Endothelial cell of umbilical vein (primary cell): ENCODE results near the gene MYD88. TPM values are rescaled to one million over a fixed set of nuclear protein-coding genes. Genes with fewer than 3 reads are reported as not detected.
"Not testable (repeated sequence)": the region's sequence is repeated elsewhere in the genome, so short reads cannot be mapped to it uniquely, and the experiment has no call there.

Experiments
- BruUV-seq: library from RNA; stranded (reverse); fragments of 400-500 nt; replicated peaks from 2 replicates; lab custom pipeline; 2021; lab: Mats Ljungman, UMichigan
- CTCF ChIA-PET: fragments of 300-600, 350-600 bp; sonication (Branson Sonifier 250); formaldehyde crosslinking; loops from one replicate; lab custom pipeline; 2021; ENCODE audit warnings: antibody characterized with exemption, inconsistent platforms; lab: Charles Lee
- POLR2A ChIA-PET: fragments of 300-600, 350-600 bp; sonication (Branson Sonifier 250); formaldehyde crosslinking; loops from one replicate; lab custom pipeline; 2021; ENCODE audit warnings: antibody characterized with exemption, inconsistent platforms; lab: Charles Lee
- DNase-seq: peaks from one replicate; pipeline ENCODE4 v3.0.0-alpha.2; 2011; ENCODE audit warnings: low read depth, low spot score
- FAIRE-seq: peaks from 2 replicates; lab custom pipeline; 2011; peaks lifted over from hg19 to GRCh38; lab: Jason Lieb, UNC
- H2AFZ ChIP-seq: 2 replicates; pipeline ENCODE4 v1.6.0; 2012; ENCODE audit warnings: low read depth, low read length, control low read depth, inconsistent platforms
- H3K27ac ChIP-seq: 2 replicates; pipeline ENCODE4 v1.5.1; 2011; ENCODE audit warnings: low read depth, mild to moderate bottlenecking, control low read depth, low read length, moderate library complexity; ENCODE audit not compliant: insufficient read depth
- H3K27me3 ChIP-seq, 2 experiments: 2 replicates each; pipeline versions ENCODE4 v1.6.0 to v1.6.1; 2011; ENCODE audit warnings: low read length in 2 of 2, mixed read lengths in 1 of 2; ENCODE audit not compliant: control insufficient read depth in 2 of 2, insufficient read depth in 2 of 2
- H3K36me3 ChIP-seq, 2 experiments: 2 replicates in 1 of 2; 3 replicates in 1 of 2; pipeline ENCODE4 v1.5.1; 2011; ENCODE audit warnings: low read length in 2 of 2, mild to moderate bottlenecking in 1 of 2, moderate library complexity in 1 of 2; ENCODE audit not compliant: control insufficient read depth in 2 of 2, insufficient read depth in 2 of 2; ENCODE audit errors: extremely low read depth in 1 of 2
- H3K4me1 ChIP-seq: 3 replicates; pipeline ENCODE4 v1.5.1; 2011; ENCODE audit warnings: mild to moderate bottlenecking, low read length; ENCODE audit not compliant: control insufficient read depth, insufficient read depth; ENCODE audit errors: extremely low read depth
- H3K4me2 ChIP-seq: 2 replicates; pipeline ENCODE4 v1.6.1; 2011; ENCODE audit warnings: low read length, control low read depth, mixed read lengths; ENCODE audit not compliant: insufficient read depth
- H3K4me3 ChIP-seq, 3 experiments: fragments of 200-600 bp in 1 of 3; sonication (generic), shearing (Covaris generic) in 1 of 3; replicated peaks in 1 of 3; 2 replicates each; pipeline ENCODE4 v1.5.1; 2011 to 2016; ENCODE audit warnings: control low read depth in 3 of 3, low read length in 3 of 3, mild to moderate bottlenecking in 2 of 3, inconsistent platforms in 1 of 3, low read depth in 1 of 3, moderate library complexity in 1 of 3; ENCODE audit not compliant: insufficient read depth in 1 of 3
- H3K79me2 ChIP-seq: 2 replicates; pipeline ENCODE4 v1.6.0; 2012; ENCODE audit warnings: low read length, inconsistent platforms; ENCODE audit not compliant: control insufficient read depth, insufficient read depth
- H3K9ac ChIP-seq: replicated peaks from 2 replicates; pipeline ENCODE3; 2011; ENCODE audit warnings: low read length, control low read depth; ENCODE audit not compliant: insufficient read depth; ENCODE audit errors: extremely low read depth
- H3K9me1 ChIP-seq: replicated peaks from 3 replicates; pipeline ENCODE4 v1.6.0; 2011; ENCODE audit warnings: mild to moderate bottlenecking, low read length; ENCODE audit not compliant: control insufficient read depth, insufficient read depth; ENCODE audit errors: extremely low read depth
- H3K9me3 ChIP-seq: replicated peaks from 2 replicates; pipeline ENCODE4 v1.5.1; 2012; ENCODE audit warnings: low read length, inconsistent platforms; ENCODE audit not compliant: control insufficient read depth, insufficient read depth
- H4K20me1 ChIP-seq: replicated peaks from 2 replicates; pipeline ENCODE3; 2011; ENCODE audit warnings: mild to moderate bottlenecking, low read length; ENCODE audit not compliant: control insufficient read depth, insufficient read depth; ENCODE audit errors: extremely low read depth
- EZH2 ChIP-seq: IDR thresholded peaks from 2 replicates; pipeline ENCODE4 v1.6.1; 2012; ENCODE audit warnings: borderline replicate concordance, low read depth, mild to moderate bottlenecking, moderate library complexity, low read length, inconsistent platforms; ENCODE audit not compliant: severe bottlenecking
- FOS ChIP-seq: IDR thresholded peaks from 2 replicates; pipeline ENCODE4 v1.6.1; 2011; ENCODE audit warnings: mild to moderate bottlenecking, low read length, moderate library complexity, borderline replicate concordance; ENCODE audit not compliant: insufficient read depth
- GATA2 ChIP-seq: IDR thresholded peaks from 2 replicates; pipeline ENCODE4 v1.7.0; 2011; ENCODE audit warnings: low read depth, mild to moderate bottlenecking, moderate library complexity, mixed read lengths, low read length; ENCODE audit not compliant: insufficient read length, insufficient read depth
- JUN ChIP-seq: IDR thresholded peaks from 2 replicates; pipeline ENCODE4 v1.6.1; 2011; ENCODE audit warnings: borderline replicate concordance, low read depth; ENCODE audit not compliant: insufficient read length, insufficient read depth
- MAX ChIP-seq: IDR thresholded peaks from 2 replicates; pipeline ENCODE4 v1.6.1; 2011; ENCODE audit not compliant: insufficient read depth, insufficient read length
- MYC ChIP-seq: IDR thresholded peaks from one replicate; pipeline ENCODE4 v1.6.1; 2011; ENCODE audit warnings: mild to moderate bottlenecking, low read depth, low read length
- POLR2A ChIP-seq: IDR thresholded peaks from 2 replicates; pipeline ENCODE4 v1.6.1; 2012; ENCODE audit warnings: low read depth, mild to moderate bottlenecking, control low read depth, low read length
- POLR2AphosphoS5 ChIP-seq: IDR thresholded peaks from 2 replicates; pipeline ENCODE4 v1.6.1; 2012; ENCODE audit warnings: low read depth, mild to moderate bottlenecking, control low read depth, low read length, moderate library complexity; ENCODE audit not compliant: insufficient read depth
- dilution Hi-C: fragments of 300-500 bp; cut with MboI; formaldehyde crosslinking; loops from one replicate; pipeline ENCODE4 v1.15.0; 2019; ENCODE audit warnings: low sequenced_read_pairs; ENCODE audit not compliant: extremely low pct_ligation_motif_present
- intact Hi-C: fragments of 100-400 bp; cut with micrococcal nuclease; formaldehyde crosslinking; loops from one replicate; pipeline ENCODE4 v1.10.0; 2022
- polyA plus RNA-seq, 4 experiments: library from polyadenylated mRNA; depleted of rRNA in 3 of 4; stranded (reverse) in 3 of 4; unstranded in 1 of 4; fragments of >200 nt; gene quantifications; 2 replicates each; pipeline versions ENCODE4 v1.2.1 to v1.2.3, GENCODE V29; 2011 to 2012; ENCODE audit warnings: missing spikeins in 1 of 4
- total RNA-seq: library from RNA; stranded (reverse); gene quantifications from 2 replicates; pipeline ENCODE4 v1.2.3, GENCODE V29; 2021
- TF ChIP-seq, protein P1 (sequence below), 2 donors: IDR thresholded peaks; 1 replicate in 1 of 2; 2 replicates in 1 of 2; pipeline ENCODE4 v1.5.1; 2011; ENCODE audit warnings: low read length in 2 of 2, mild to moderate bottlenecking in 2 of 2, moderate library complexity in 2 of 2, control low read depth in 1 of 2, inconsistent platforms in 1 of 2, low read depth in 1 of 2; ENCODE audit not compliant: insufficient read depth in 1 of 2; ENCODE audit errors: extremely low read depth in 1 of 2

MYD88 gene
- total and polyA plus RNA-seq, 2 donors (not counting 3 experiments of a cell fraction or from before 2014, with no cell fraction given), result 35.1 to 55.0 TPM

DNA sequence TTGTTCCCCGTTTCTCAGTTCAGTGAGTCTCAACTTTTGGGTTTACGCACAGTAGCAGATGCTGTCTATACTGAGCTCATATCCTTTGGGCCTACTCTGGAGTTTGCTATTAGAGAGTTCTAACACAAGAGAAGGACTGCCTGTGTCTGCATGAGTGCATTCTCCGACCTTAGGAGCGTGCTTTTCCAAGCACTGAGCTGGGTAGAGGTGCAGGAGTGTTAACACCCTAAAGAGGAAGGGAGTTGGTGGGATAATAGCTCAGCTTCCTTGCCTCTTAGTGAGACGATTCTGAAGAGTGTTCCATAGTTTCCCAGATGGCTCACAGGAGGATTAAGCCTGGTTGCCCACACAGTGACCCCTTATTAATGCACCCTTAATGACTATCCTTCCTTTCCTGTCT, 20.0 kb downstream of the MYD88 start:
- intact Hi-C loops, result no loop called here
- FAIRE-seq (no peak), DNase-seq (no peak)
- Histone ChIP-seq H3K79me2 (no peaks in the 10 kb centered on the region), H3K9me3 (no peaks in the 10 kb centered on the region), H3K4me2 (no peak overlapping the region), H3K9me1 (no peaks in the 10 kb centered on the region), H3K36me3 (no peaks in the 10 kb centered on the region), H2AFZ (no peak overlapping the region), H3K4me3 (no peak overlapping the region), H3K27ac (no peak overlapping the region), H3K9ac (no peak overlapping the region), H3K4me1 (no peaks in the 10 kb centered on the region), H4K20me1 (no peaks in the 10 kb centered on the region), H3K27me3 (no peaks in the 10 kb centered on the region)
- CTCF ChIA-PET, result interaction anchor here (0.8 kb wide), 1 partner anchor 15 kb away, joined by 3 read pairs; no protein-coding TSS in a partner anchor
- no TSS peak for BruUV-seq
- POLR2A ChIA-PET, result no interaction called here
- TF ChIP-seq FOS (no peak), GATA2 (no peak), POLR2A (no peak), MYC (no peak), POLR2AphosphoS5 (no peak), JUN (no peak), MAX (no peak), EZH2 (no peak)
- TF ChIP-seq, protein P1, sequence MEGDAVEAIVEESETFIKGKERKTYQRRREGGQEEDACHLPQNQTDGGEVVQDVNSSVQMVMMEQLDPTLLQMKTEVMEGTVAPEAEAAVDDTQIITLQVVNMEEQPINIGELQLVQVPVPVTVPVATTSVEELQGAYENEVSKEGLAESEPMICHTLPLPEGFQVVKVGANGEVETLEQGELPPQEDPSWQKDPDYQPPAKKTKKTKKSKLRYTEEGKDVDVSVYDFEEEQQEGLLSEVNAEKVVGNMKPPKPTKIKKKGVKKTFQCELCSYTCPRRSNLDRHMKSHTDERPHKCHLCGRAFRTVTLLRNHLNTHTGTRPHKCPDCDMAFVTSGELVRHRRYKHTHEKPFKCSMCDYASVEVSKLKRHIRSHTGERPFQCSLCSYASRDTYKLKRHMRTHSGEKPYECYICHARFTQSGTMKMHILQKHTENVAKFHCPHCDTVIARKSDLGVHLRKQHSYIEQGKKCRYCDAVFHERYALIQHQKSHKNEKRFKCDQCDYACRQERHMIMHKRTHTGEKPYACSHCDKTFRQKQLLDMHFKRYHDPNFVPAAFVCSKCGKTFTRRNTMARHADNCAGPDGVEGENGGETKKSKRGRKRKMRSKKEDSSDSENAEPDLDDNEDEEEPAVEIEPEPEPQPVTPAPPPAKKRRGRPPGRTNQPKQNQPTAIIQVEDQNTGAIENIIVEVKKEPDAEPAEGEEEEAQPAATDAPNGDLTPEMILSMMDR (IDR thresholded peaks at IDR 0.05; ENCODE audit: extremely low read depth in 1 of 2, insufficient read depth in 1 of 2, low read depth in 1 of 2, low read length in 2 of 2), result no peak
- dilution Hi-C loops, result no loop called here

DNA sequence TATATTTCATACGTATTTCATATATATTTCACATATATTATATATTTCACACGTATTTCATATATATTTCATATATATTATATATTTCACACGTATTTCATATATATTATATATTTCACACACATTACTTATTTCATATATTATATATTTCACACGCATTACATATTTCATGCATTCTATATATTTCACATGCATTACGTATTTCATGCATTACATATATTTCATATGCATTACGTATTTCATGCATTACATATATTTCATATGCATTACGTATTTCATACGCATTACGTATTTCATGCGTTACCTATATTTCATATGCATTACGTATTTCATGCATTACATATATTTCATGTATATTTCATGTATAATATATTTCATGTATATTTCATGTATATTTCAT, 22.2 kb downstream of the MYD88 start:
- H4K20me1 ChIP-seq, H3K4me1 ChIP-seq, H3K79me2 ChIP-seq, H3K9ac ChIP-seq, intact Hi-C loops, DNase-seq, BruUV-seq, CTCF ChIA-PET, H3K4me2 ChIP-seq, H3K9me3 ChIP-seq, H3K4me3 ChIP-seq, FAIRE-seq, H2AFZ ChIP-seq, H3K27me3 ChIP-seq, POLR2A ChIA-PET, H3K36me3 ChIP-seq, H3K9me1 ChIP-seq, dilution Hi-C loops, H3K27ac ChIP-seq: not testable (repeated sequence)
